HepG2 (cell line): Measurements from ENCODE around the gene SCART1.

ENCODE experiments used
- CHD4 ChIP-seq: fragments of 200-600 bp; sonication (generic); IDR thresholded peaks from 2 replicates; pipeline ENCODE4 v1.7.0; 2017; ENCODE audit warnings: mild to moderate bottlenecking, low read length, borderline replicate concordance
- EP300 ChIP-seq, 3 experiments: sonication (generic) in 1 of 3; formaldehyde crosslinking in 1 of 3; IDR thresholded peaks; 2 replicates each; pipeline versions ENCODE4 v1.5.1 to v1.6.1; 2011 to 2020; ENCODE audit warnings: low read depth in 2 of 3, low read length in 2 of 3, borderline replicate concordance in 1 of 3, improper control_type of control experiment in 1 of 3, mild to moderate bottlenecking in 1 of 3, missing genetic modification reagents in 1 of 3, moderate library complexity in 1 of 3
- FOXO4 ChIP-seq: sonication (generic); formaldehyde crosslinking; conservative IDR thresholded peaks from 2 replicates; pipeline ENCODE4 v1.8.1; 2023; ENCODE audit warnings: missing genetic modification reagents
- HNF4A ChIP-seq: sonication (generic); formaldehyde crosslinking; IDR thresholded peaks from 2 replicates; pipeline ENCODE4 v1.4.0; 2020; ENCODE audit warnings: missing genetic modification reagents
- MAZ ChIP-seq, 2 experiments: sonication (generic) in 1 of 2; formaldehyde crosslinking in 1 of 2; IDR thresholded peaks; 2 replicates each; pipeline versions ENCODE4 v1.5.0 to v1.6.1; 2012 to 2020; ENCODE audit warnings: low read depth in 2 of 2, mild to moderate bottlenecking in 2 of 2, borderline replicate concordance in 1 of 2, improper control_type of control experiment in 1 of 2, low read length in 1 of 2, missing genetic modification reagents in 1 of 2, moderate library complexity in 1 of 2
- MEIS2 ChIP-seq: sonication (generic); formaldehyde crosslinking; IDR thresholded peaks from 2 replicates; pipeline ENCODE4 v1.9.0; 2021; ENCODE audit warnings: mild to moderate bottlenecking, missing genetic modification reagents
- MYNN ChIP-seq: sonication (generic); formaldehyde crosslinking; IDR thresholded peaks from 2 replicates; pipeline ENCODE4 v1.4.0; 2020; ENCODE audit warnings: mild to moderate bottlenecking, low read depth, missing genetic modification reagents
- POLR2A ChIP-seq, 2 experiments: IDR thresholded peaks; 2 replicates each; pipeline ENCODE4 v1.6.1; 2011; ENCODE audit warnings: low read depth in 2 of 2, low read length in 2 of 2, mild to moderate bottlenecking in 1 of 2, moderate library complexity in 1 of 2; ENCODE audit not compliant: insufficient read depth in 1 of 2
- POLR2AphosphoS5 ChIP-seq: IDR thresholded peaks from 2 replicates; pipeline ENCODE4 v1.6.1; 2012; ENCODE audit warnings: low read depth, low read length
- SIX1 ChIP-seq: sonication (generic); formaldehyde crosslinking; IDR thresholded peaks from 2 replicates; pipeline ENCODE4 v1.4.0; 2020; ENCODE audit warnings: missing genetic modification reagents, borderline replicate concordance
- SP4 ChIP-seq: sonication (generic); formaldehyde crosslinking; IDR thresholded peaks from 2 replicates; pipeline ENCODE4 v1.8.1; 2023; ENCODE audit warnings: mild to moderate bottlenecking, missing genetic modification reagents
- TP53 ChIP-seq: sonication (generic); formaldehyde crosslinking; conservative IDR thresholded peaks from 2 replicates; pipeline ENCODE4 v1.4.0; 2020; ENCODE audit warnings: missing genetic modification reagents
- ZBTB7A ChIP-seq: sonication (generic); formaldehyde crosslinking; IDR thresholded peaks from 2 replicates; pipeline ENCODE4 v1.8.0; 2022; ENCODE audit warnings: mild to moderate bottlenecking, missing genetic modification reagents
- TF ChIP-seq, protein P1 (sequence below): sonication (generic); formaldehyde crosslinking; IDR thresholded peaks from 2 replicates; pipeline ENCODE4 v1.5.0; 2020; ENCODE audit warnings: mild to moderate bottlenecking, missing genetic modification reagents, moderate library complexity

DNA sequence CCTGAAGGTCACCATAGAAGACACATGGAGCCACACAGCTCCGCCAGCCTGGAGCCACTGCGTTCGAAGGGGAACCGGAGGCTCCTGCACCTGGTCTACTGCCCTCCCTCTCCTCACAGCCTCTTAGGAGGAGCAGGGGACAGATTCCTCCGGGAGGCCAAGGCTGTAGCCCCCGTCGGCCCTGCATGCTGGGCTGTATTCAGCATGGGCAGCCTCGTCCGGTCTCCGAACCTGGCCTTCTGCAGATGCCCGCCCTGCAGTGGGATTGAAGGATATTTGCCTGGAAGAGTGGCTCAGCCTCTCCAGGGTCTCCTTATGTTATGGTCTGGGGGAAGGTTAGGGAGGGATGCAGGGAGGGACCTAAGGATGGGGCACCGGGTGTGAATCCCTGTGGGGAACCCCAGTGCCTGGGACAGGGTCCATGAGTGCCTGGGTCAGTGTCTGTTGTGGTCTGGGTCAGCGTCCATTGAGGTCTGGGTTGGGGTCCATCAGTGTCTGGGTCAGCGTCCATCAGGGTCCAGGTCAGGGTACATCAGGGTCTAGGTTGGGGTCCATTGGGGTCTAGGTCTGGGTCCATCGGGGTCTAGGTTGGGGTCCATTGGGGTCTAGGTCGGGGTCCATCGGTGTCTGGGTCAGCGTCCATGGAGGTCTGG lies 13.0 kb upstream of the SCART1 start:
- no peak for TF ChIP-seq MYNN (CRISPR knock-in tag)
- no peak for TF ChIP-seq POLR2AphosphoS5
- TF ChIP-seq, protein P1, sequence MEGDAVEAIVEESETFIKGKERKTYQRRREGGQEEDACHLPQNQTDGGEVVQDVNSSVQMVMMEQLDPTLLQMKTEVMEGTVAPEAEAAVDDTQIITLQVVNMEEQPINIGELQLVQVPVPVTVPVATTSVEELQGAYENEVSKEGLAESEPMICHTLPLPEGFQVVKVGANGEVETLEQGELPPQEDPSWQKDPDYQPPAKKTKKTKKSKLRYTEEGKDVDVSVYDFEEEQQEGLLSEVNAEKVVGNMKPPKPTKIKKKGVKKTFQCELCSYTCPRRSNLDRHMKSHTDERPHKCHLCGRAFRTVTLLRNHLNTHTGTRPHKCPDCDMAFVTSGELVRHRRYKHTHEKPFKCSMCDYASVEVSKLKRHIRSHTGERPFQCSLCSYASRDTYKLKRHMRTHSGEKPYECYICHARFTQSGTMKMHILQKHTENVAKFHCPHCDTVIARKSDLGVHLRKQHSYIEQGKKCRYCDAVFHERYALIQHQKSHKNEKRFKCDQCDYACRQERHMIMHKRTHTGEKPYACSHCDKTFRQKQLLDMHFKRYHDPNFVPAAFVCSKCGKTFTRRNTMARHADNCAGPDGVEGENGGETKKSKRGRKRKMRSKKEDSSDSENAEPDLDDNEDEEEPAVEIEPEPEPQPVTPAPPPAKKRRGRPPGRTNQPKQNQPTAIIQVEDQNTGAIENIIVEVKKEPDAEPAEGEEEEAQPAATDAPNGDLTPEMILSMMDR (CRISPR knock-in tag), result no peak
- TF ChIP-seq EP300 (IDR thresholded peaks at IDR 0.05; ENCODE audit: low read depth in 2 of 2, low read length in 2 of 2), result no peak
- TF ChIP-seq EP300 (CRISPR knock-in tag; IDR thresholded peaks at IDR 0.05; ENCODE audit: borderline replicate concordance), result no peak
- TF ChIP-seq MEIS2 (CRISPR knock-in tag), result no peak
- TF ChIP-seq ZBTB7A (CRISPR knock-in tag), result no peak
- TF ChIP-seq CHD4, result no peak
- no peak for TF ChIP-seq TP53 (CRISPR knock-in tag)
- no peak for TF ChIP-seq POLR2A (IDR thresholded peaks at IDR 0.05; ENCODE audit: insufficient read depth in 1 of 2, low read depth in 2 of 2, low read length in 2 of 2)
- no peak for TF ChIP-seq SP4
- TF ChIP-seq FOXO4, result no peak
- TF ChIP-seq SIX1 (CRISPR knock-in tag), result no peak
- TF ChIP-seq MAZ (IDR thresholded peaks at IDR 0.05; ENCODE audit: borderline replicate concordance, low read depth, low read length), result no peak
- TF ChIP-seq MAZ (CRISPR knock-in tag; IDR thresholded peaks at IDR 0.05; ENCODE audit: low read depth), result no peak
- no peak for TF ChIP-seq HNF4A
